ENCODE results near the gene RREB1.

The RREB1 gene

GRCh38 chr6:7107578-7108195 is at the start of gene RREB1:
Gene RREB1, plus strand, starts transcription at chr6:7107961. Its CDS starts 73,951 bp downstream, at chr6:7181912.
- DNase-seq (ENCODE audit: extremely low read depth in 1 of 2, low read depth in 1 of 2): peak in 1 of 2 donors; percentile 40

GRCh38 chr6:7058250-7058923 is 49.4 kb upstream of the RREB1 start:
- DNase-seq (ENCODE audit: extremely low read depth in 1 of 2, low read depth in 1 of 2): no peak

GRCh38 chr6:7060769-7061516 is 46.8 kb upstream of the RREB1 start:
- no peak for DNase-seq (ENCODE audit: extremely low read depth in 1 of 2, low read depth in 1 of 2)

- DNase-seq (ENCODE audit: extremely low read depth in 1 of 2, low read depth in 1 of 2): no peak
Observed at GRCh38 chr6:7062451-7063162, 45.2 kb upstream of the RREB1 start.

- DNase-seq (ENCODE audit: extremely low read depth in 1 of 2, low read depth in 1 of 2): no peak
Observed at GRCh38 chr6:7067305-7067704, 40.5 kb upstream of the RREB1 start.

- DNase-seq (ENCODE audit: extremely low read depth in 1 of 2, low read depth in 1 of 2): no peak
Observed at GRCh38 chr6:7071405-7071804, 36.4 kb upstream of the RREB1 start.

- DNase-seq (ENCODE audit: extremely low read depth in 1 of 2, low read depth in 1 of 2): no peak
Observed at GRCh38 chr6:7073082-7073820, 34.5 kb upstream of the RREB1 start.

GRCh38 chr6:7073821-7074525 is 33.8 kb upstream of the RREB1 start:
- DNase-seq (ENCODE audit: extremely low read depth in 1 of 2, low read depth in 1 of 2): no peak

GRCh38 chr6:7074870-7075269 is 32.9 kb upstream of the RREB1 start:
- DNase-seq (ENCODE audit: extremely low read depth in 1 of 2, low read depth in 1 of 2): no peak

- no peak for DNase-seq (ENCODE audit: extremely low read depth in 1 of 2, low read depth in 1 of 2)
Observed at GRCh38 chr6:7075341-7076000, 32.3 kb upstream of the RREB1 start.

- no peak for DNase-seq (ENCODE audit: extremely low read depth in 1 of 2, low read depth in 1 of 2)
Observed at GRCh38 chr6:7077856-7078255, 29.9 kb upstream of the RREB1 start.

GRCh38 chr6:7078856-7079255 is 28.9 kb upstream of the RREB1 start:
- no peak for DNase-seq (ENCODE audit: extremely low read depth in 1 of 2, low read depth in 1 of 2)

GRCh38 chr6:7080311-7080710 is 27.4 kb upstream of the RREB1 start:
- no peak for DNase-seq (ENCODE audit: extremely low read depth in 1 of 2, low read depth in 1 of 2)

GRCh38 chr6:7085911-7086310 is 21.9 kb upstream of the RREB1 start:
- no peak for DNase-seq (ENCODE audit: extremely low read depth in 1 of 2, low read depth in 1 of 2)

- no peak for DNase-seq (ENCODE audit: extremely low read depth in 1 of 2, low read depth in 1 of 2)
Observed at GRCh38 chr6:7086488-7086887, 21.3 kb upstream of the RREB1 start.

- no peak for DNase-seq (ENCODE audit: extremely low read depth in 1 of 2, low read depth in 1 of 2)
Observed at GRCh38 chr6:7087066-7087465, 20.7 kb upstream of the RREB1 start.

- DNase-seq (ENCODE audit: extremely low read depth in 1 of 2, low read depth in 1 of 2): no peak
Observed at GRCh38 chr6:7087491-7087979, 20.2 kb upstream of the RREB1 start.

GRCh38 chr6:7088076-7088742 is 19.6 kb upstream of the RREB1 start:
- DNase-seq (ENCODE audit: extremely low read depth in 1 of 2, low read depth in 1 of 2): no peak

GRCh38 chr6:7098993-7099392 is 8.8 kb upstream of the RREB1 start:
- DNase-seq (ENCODE audit: extremely low read depth in 1 of 2, low read depth in 1 of 2): no peak

All from activated CD8-positive, alpha-beta memory T cell treated with anti-CD3 and anti-CD28 coated beads for 1 hour (primary cell).